ENCODE results near the gene DNAH7. TPM values are rescaled to one million over a fixed set of nuclear protein-coding genes. Genes with fewer than 3 reads are reported as not detected.

Gene DNAH7
- total and polyA plus RNA-seq, 12 donors, result 0.36 to 3.6 (median 1.4) TPM

- no peaks in the 10 kb centered on the region for H3K4me1 ChIP-seq (replicated peaks in 1 of 2)
- H3K27ac ChIP-seq, result no peak overlapping the region
- no peak overlapping the region for H3K4me3 ChIP-seq
- no peaks in the 10 kb centered on the region for H3K9me3 ChIP-seq (replicated peaks in 1 of 3)
- no peaks in the 10 kb centered on the region for H3K27me3 ChIP-seq
- intact Hi-C loops (cut with DNase I), result no loop called here
- no peaks in the 10 kb centered on the region for H3K36me3 ChIP-seq (replicated peaks in 1 of 2)
- TF ChIP-seq, protein P1, sequence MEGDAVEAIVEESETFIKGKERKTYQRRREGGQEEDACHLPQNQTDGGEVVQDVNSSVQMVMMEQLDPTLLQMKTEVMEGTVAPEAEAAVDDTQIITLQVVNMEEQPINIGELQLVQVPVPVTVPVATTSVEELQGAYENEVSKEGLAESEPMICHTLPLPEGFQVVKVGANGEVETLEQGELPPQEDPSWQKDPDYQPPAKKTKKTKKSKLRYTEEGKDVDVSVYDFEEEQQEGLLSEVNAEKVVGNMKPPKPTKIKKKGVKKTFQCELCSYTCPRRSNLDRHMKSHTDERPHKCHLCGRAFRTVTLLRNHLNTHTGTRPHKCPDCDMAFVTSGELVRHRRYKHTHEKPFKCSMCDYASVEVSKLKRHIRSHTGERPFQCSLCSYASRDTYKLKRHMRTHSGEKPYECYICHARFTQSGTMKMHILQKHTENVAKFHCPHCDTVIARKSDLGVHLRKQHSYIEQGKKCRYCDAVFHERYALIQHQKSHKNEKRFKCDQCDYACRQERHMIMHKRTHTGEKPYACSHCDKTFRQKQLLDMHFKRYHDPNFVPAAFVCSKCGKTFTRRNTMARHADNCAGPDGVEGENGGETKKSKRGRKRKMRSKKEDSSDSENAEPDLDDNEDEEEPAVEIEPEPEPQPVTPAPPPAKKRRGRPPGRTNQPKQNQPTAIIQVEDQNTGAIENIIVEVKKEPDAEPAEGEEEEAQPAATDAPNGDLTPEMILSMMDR (IDR thresholded peaks at IDR 0.05), result no peak
- TF ChIP-seq POLR2A (IDR thresholded peaks at IDR 0.05), result no peak
- DNase-seq, result no peak
- 76 to 88% (median 85%) methylated on average over 3 of the region's 3 CpGs for WGBS, 4 donors
Observed at GRCh38 chr2:196059491-196059960, 9.1 kb downstream of the DNAH7 start.

GRCh38 chr2:196054631-196055030 lies 14.0 kb downstream of the DNAH7 start:
- Histone ChIP-seq H3K36me3 (replicated peaks in 1 of 2) (no peaks in the 10 kb centered on the region), H3K9me3 (replicated peaks in 1 of 3) (no peaks in the 10 kb centered on the region), H3K27ac (no peak overlapping the region), H3K4me3 (no peak overlapping the region), H3K27me3 (no peaks in the 10 kb centered on the region), H3K4me1 (replicated peaks in 1 of 2) (no peaks in the 10 kb centered on the region)
- intact Hi-C loops (cut with DNase I), result no loop called here
- no peak for DNase-seq
- TF ChIP-seq POLR2A (IDR thresholded peaks at IDR 0.05), result no peak
- TF ChIP-seq, protein P1 (IDR thresholded peaks at IDR 0.05), result no peak
- WGBS, 4 donors, result 75 to 80% (median 77%) methylated on average over 2 of the region's 2 CpGs

DNA sequence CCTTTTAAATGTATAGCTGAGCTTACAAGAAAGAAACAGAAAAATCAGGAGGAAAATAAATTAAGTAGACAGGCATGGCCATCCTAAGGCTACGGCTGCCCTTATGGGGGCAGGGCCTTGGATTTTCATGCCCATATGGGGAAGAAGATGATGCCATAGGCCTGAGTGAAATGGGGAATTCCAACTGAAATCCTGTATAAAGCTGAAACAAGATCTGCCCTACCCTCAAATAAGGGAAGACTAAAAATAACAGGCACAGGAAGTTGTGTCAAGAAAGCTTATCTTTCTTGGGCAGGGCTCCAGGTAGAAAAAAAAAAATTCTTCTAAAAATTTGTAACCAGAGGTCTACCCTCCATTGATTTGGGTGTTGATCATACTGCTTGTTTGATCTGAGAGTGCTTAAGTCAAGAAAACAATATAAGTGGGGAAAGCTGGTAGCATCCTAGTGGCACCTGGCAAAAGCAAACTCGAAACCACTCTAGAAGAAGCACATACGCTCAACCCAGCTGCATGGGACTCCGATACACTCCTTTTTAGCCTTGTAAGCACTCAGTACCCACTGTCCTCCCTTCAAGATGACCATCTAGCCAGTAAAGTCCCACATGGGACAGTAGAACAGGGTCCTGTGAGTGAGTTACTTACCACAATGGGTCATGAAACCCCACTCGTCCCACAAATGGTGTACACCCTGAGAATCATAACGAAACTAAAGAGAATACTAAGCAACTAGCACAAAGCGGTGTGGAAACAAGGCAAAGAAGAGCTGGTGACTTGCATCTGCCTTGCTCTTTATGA lies 22.3 kb downstream of the DNAH7 start:
- Histone ChIP-seq H3K4me3 (no peak overlapping the region), H3K36me3 (replicated peaks in 1 of 2) (no peaks in the 10 kb centered on the region), H3K27me3 (no peaks in the 10 kb centered on the region), H3K9me3 (replicated peaks in 1 of 3) (no peaks in the 10 kb centered on the region), H3K27ac (no peak overlapping the region), H3K4me1 (replicated peaks in 1 of 2) (no peaks in the 10 kb centered on the region)
- 88 to 92% (median 89%) methylated on average over 7 of the region's 7 CpGs for WGBS, 4 donors
- no peak for DNase-seq
- TF ChIP-seq, protein P1 (IDR thresholded peaks at IDR 0.05), result no peak
- no peak for TF ChIP-seq POLR2A (IDR thresholded peaks at IDR 0.05)
- intact Hi-C loops (cut with DNase I), result no loop called here

DNA sequence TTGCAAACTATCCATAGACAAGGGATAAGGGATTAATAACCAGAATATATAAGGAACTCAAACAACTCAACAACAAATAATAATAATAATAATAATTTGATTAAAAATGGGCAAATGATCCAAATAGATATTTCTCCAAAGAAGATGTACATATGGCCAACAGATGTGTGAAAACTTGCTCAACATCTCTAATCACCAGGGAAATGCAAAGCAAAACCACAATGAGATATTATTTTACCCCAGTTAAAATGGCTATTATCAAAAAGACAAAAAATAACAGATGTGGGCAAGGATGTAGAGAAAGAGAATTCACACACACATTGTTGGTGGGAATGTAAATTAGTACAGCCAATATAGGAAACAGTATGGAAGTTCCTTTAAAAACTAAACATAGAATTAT lies 26.9 kb downstream of the DNAH7 start:
- Histone ChIP-seq H3K27ac (no peak overlapping the region), H3K4me3 (no peak overlapping the region), H3K36me3 (replicated peaks in 1 of 2) (no peaks in the 10 kb centered on the region), H3K9me3 (replicated peaks in 1 of 3) (peaks cover 0 to 12% (median 0%) of the 10 kb centered on the region in 3 donors), H3K4me1 (replicated peaks in 1 of 2) (no peaks in the 10 kb centered on the region), H3K27me3 (no peaks in the 10 kb centered on the region)
- TF ChIP-seq, protein P1 (IDR thresholded peaks at IDR 0.05), result no peak
- DNase-seq, result no peak
- intact Hi-C loops (cut with DNase I), result no loop called here

All from adrenal gland (tissue), 12 donors.